NCI-H510A (cell line): Measurements from ENCODE around the gene ABCC8.

Source experiments
- DNase-seq: peaks from one replicate; lab custom pipeline; 2025; lab: John Stamatoyannopoulos, UW

Gene ABCC8

GRCh38 chr11:17387811-17388210 is 88.8 kb downstream of the ABCC8 start:
- DNase-seq: no peak

GRCh38 chr11:17387254-17387653 is 89.4 kb downstream of the ABCC8 start:
- no peak for DNase-seq

GRCh38 chr11:17386331-17387084 is 90.1 kb downstream of the ABCC8 start:
- no peak for DNase-seq

- no peak for DNase-seq
Observed at GRCh38 chr11:17385926-17386325, 90.7 kb downstream of the ABCC8 start.

GRCh38 chr11:17385492-17385891 is 91.2 kb downstream of the ABCC8 start:
- no peak for DNase-seq

- peak; percentile 64 for DNase-seq
Observed at GRCh38 chr11:17384002-17384511, 92.6 kb downstream of the ABCC8 start.

- DNase-seq: no peak
Observed at GRCh38 chr11:17383461-17383860, 93.2 kb downstream of the ABCC8 start.

GRCh38 chr11:17382046-17382728 is 94.5 kb downstream of the ABCC8 start:
- DNase-seq: no peak

- no peak for DNase-seq
Observed at GRCh38 chr11:17381156-17381555, 95.5 kb downstream of the ABCC8 start.

- DNase-seq: no peak
Observed at GRCh38 chr11:17379383-17380180, 97.1 kb downstream of the ABCC8 start.

GRCh38 chr11:17378655-17379054 is 98.0 kb downstream of the ABCC8 start:
- no peak for DNase-seq

GRCh38 chr11:17376493-17376892 is 100.2 kb downstream of the ABCC8 start:
- DNase-seq: no peak

- no peak for DNase-seq
Observed at GRCh38 chr11:17375547-17375946, 101.1 kb downstream of the ABCC8 start.

GRCh38 chr11:17371614-17372013 is 105.0 kb downstream of the ABCC8 start:
- DNase-seq: no peak

- no peak for DNase-seq
Observed at GRCh38 chr11:17369684-17370243, 106.9 kb downstream of the ABCC8 start.

GRCh38 chr11:17369094-17369493 is 107.6 kb downstream of the ABCC8 start:
- DNase-seq: no peak

- DNase-seq: no peak
Observed at GRCh38 chr11:17368551-17368950, 108.1 kb downstream of the ABCC8 start.

GRCh38 chr11:17366495-17366894 is 110.2 kb downstream of the ABCC8 start:
- DNase-seq: no peak

- DNase-seq: peak; percentile 14
Observed at GRCh38 chr11:17354601-17354991, 122.0 kb downstream of the ABCC8 start.

- DNase-seq: no peak
Observed at GRCh38 chr11:17353821-17354600, 122.6 kb downstream of the ABCC8 start.
